ENCODE data around the gene SIAH3.

DNA sequence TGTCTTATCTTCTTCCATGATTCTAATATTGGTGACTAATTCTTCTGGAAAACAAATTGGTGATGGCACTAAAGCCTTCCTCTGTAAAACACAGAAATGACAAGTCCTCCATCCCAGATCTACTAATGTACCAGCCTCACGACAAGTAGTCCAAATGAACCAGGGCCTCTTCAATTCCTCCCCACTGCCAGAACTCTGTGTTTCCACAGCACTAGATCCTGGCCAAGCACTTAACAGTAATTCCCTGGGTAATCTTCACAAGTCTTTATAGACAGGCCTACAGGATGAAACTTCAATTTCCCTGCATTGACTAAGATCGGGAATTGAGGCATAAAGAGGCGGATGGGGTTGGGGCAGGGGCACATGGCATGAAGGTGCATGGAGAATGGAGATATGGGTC lies 52.7 kb downstream of the SIAH3 start:
- TF ChIP-seq CTCF (IDR thresholded peaks at IDR 0.05 in 8 of 11, conservative IDR thresholded peaks at IDR 0.05 in 3 of 11) = no peak
- no peak for TF ChIP-seq POLR2A (IDR thresholded peaks at IDR 0.05)
